ENCODE results near the gene OST4.

The OST4 gene

GRCh38 chr2:27023740-27024139, 47.7 kb downstream of the OST4 start:
- no peak for DNase-seq

GRCh38 chr2:27021253-27022049, 50.0 kb downstream of the OST4 start:
- DNase-seq, result no peak
